ENCODE results near the gene ASB10. TPM values are rescaled to one million over a fixed set of nuclear protein-coding genes. Genes with fewer than 3 reads are reported as not detected.
A peak's percentile ranks its signal among the peaks of the same experiment; 100 is the strongest.

ASB10 gene, protein sequence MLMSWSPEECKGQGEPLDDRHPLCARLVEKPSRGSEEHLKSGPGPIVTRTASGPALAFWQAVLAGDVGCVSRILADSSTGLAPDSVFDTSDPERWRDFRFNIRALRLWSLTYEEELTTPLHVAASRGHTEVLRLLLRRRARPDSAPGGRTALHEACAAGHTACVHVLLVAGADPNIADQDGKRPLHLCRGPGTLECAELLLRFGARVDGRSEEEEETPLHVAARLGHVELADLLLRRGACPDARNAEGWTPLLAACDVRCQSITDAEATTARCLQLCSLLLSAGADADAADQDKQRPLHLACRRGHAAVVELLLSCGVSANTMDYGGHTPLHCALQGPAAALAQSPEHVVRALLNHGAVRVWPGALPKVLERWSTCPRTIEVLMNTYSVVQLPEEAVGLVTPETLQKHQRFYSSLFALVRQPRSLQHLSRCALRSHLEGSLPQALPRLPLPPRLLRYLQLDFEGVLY
- polyA plus RNA-seq (ENCODE audit: insufficient read length in 3 of 3): not detected

DNA sequence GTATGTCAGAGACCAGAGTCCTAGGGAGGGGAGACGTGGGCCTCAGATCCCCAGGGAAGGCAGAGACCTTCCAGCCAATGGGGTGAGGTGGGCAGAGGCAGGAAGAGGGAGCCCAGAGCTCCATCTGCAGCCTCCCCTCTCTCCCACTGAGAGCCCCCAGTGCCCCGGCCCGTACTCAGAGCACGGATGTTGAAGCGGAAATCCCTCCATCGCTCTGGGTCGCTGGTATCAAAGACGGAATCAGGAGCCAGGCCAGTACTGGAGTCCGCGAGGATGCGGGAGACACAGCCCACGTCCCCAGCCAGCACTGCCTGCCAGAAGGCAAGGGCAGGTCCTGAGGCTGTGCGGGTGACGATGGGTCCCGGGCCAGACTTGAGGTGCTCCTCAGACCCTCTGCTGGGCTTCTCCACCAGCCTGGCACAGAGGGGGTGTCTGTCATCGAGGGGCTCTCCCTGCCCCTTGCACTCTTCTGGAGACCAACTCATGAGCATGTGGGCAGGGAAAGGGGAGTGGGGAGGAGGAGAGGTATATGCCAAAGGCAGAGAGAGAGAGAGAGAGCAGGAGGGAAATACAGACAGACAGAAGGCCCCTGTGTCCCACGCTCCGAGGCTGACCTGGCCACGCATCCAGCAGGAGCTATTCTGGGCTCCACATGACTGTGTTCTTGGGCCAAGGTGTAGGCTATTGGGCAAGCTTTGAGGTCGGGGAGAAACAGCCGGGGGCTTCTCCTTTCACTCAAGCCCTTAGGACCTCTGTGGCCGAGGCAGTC is at the start of gene ASB10:
ASB10 (minus strand) TSS at position 611 of the 769 bp plus-strand sequence; CDS start at position 491, 120 bp downstream.
- DNase-seq (ENCODE audit: low read depth in 3 of 3, low spot score in 2 of 3): no peak

GRCh38 chr7:151236406-151236805 is 49.4 kb upstream of the ASB10 start:
- DNase-seq (ENCODE audit: low read depth in 3 of 3, low spot score in 2 of 3): no peak

- DNase-seq (ENCODE audit: low read depth in 3 of 3, low spot score in 2 of 3): no peak
Observed at GRCh38 chr7:151235091-151235787, 48.2 kb upstream of the ASB10 start.

GRCh38 chr7:151233804-151234203 is 46.8 kb upstream of the ASB10 start:
- DNase-seq (ENCODE audit: low read depth in 3 of 3, low spot score in 2 of 3): no peak

DNA sequence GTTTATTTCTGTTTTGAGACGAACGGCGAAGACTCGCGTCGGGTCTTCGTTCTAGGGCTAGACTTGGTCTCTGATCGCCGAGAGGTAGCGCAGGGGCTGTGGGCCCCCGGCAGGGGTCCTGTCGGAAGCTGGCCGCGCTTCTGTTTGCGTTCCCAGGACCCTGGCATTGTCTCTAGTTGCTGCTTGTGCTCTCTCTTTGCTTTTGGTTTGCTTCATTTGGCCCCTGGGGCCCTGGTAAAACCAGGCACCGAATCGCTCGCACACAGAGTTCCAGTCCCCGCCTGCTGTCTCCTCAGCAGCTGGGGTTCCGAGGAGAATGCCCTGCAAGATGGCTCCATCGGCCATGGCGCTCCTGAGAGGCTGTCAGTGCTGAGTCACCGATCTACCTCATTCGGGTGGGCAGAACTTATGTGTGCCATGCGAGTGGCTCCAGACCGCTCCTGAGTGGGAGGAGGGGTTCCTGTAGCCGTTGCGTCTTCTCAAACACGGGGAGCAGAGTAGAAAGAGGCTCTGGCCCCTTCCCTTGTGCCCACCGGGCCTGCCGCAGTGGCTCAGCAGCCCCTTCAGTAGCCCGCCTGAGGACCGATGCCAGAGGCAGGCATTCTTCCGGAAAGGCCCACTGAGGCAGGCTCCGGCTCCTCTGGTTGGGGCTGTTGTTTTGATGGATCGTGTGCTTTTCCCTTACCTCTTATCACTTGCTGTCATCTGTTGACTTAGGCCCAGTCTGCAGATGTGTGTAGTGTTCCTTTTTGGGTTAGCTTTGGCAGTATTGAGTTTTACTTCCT is 46.1 kb upstream of the ASB10 start:
- DNase-seq (ENCODE audit: low read depth in 3 of 3, low spot score in 2 of 3): no peak

DNA sequence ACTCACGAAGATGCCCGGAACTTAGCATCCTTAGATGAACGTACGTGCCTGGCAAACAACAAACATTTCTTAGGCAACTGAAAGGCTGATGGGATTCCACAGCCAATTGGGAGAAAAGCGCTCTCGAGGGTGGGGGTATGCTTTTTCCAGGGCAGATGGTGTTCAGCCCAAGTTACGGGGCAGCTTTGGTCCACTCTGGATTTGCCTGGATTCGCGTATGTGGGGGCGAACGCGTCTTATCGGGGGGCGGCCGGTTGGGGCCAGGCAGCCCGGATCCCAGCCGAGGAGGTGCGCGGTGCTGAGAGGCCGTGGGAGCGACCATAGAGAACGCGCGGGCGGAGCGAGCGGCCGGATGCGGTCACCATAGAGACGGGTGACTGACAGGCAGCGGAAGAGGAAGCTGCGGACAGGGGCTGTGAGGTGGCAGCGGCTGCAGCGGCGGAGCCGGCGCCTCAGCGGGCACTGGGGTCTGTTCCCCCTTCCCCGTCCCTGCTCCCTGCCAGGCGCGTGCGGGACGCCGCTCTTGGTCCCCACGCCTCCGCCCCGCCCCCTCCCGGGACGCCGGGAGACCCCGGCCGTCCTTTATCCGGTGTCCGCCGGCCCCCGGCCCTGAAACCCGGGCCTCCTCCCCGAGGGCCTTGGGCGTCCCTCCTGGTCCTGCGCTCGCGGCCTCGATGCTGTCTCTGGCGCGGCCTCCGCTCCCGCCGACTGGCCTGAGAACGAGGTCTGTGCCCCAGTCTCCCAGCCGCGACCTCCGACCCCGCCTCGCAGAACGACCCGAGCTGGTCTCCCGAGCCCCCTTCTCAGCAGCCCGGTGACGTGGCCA is 45.3 kb upstream of the ASB10 start, which contains the start of gene CHPF2:
CHPF2 (plus strand) TSS at position 393 of the 826 bp plus-strand sequence. CDS start 1,529 bp downstream, outside the sequence.
- DNase-seq (ENCODE audit: low read depth in 3 of 3, low spot score in 2 of 3): peak in 1 of 3 donors; percentile 79

- no peak for DNase-seq (ENCODE audit: low read depth in 3 of 3, low spot score in 2 of 3)
Observed at GRCh38 chr7:151231080-151231479, 44.0 kb upstream of the ASB10 start.

DNA sequence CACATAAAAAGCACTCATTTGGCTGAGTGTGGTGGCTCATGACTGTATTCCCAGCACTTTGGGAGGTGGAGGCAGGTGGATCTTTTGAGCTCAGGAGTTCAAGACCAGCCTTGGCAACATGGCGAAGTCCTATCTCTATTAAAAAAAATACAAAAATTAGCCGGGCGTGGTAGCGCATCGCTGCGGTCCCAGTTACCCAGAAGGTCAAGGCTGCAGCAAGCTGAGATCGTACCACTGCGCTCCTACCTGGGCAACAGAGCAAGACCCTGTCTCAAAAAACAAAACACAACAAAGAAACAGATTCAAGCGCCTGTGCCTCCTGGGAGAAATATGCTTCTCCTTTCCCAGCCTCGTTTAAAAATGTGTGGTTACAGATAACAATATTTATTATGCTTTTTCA is 42.2 kb upstream of the ASB10 start:
- no peak for DNase-seq (ENCODE audit: low read depth in 3 of 3, low spot score in 2 of 3)

- no peak for DNase-seq (ENCODE audit: low read depth in 3 of 3, low spot score in 2 of 3)
Observed at GRCh38 chr7:151228024-151228866, 41.2 kb upstream of the ASB10 start.

DNA sequence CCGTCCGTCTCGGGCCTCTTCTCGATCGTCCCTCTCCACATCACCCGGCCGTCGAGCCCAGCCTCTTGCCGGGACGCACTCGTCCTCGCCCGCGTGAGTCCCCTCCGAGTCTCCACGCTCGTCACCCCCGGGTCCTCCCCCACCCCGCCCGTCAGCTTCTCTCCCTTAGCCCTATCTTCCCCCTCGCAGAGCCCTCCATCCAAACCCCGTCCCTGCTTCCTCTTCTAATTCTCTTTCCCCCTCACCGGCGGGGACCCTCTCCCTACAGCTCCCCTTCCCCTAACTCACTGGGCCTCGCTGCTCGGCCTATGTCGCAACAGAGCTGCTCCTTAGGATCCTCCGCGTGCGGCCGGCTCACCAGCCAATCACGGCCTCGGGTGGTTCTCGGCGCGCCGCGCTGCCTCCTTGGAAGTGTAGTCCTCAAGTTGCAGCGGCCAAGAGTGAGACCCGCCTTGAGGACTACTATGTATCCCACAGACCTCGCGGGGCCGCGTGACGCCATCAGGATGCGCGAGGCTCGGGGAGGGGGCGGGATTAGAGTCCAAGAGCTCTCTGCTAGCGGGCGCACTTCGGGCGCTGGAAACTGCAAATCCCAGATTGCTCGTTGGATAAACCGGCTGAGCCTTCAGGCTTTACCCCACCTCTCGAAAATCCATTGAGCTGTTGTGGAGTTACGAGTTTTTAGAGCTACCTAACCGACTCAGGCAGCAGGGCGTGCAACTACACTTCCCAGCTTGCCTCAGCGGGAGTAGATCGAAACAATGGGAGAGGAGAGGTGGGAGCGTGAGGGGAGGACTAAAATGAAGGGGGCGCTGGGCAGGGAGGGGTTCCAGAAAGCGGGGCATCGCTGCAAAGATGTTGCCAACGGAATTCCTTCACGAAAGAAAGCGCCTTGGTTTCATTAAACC is 40.1 kb upstream of the ASB10 start, which contains the start of gene ABCF2:
ABCF2 (minus strand) TSS at position 331 of the 908 bp plus-strand sequence. CDS start 747 bp downstream, outside the sequence.
- DNase-seq (ENCODE audit: low read depth in 3 of 3, low spot score in 2 of 3): peak; percentile 96 to 98 (median 97)

DNA sequence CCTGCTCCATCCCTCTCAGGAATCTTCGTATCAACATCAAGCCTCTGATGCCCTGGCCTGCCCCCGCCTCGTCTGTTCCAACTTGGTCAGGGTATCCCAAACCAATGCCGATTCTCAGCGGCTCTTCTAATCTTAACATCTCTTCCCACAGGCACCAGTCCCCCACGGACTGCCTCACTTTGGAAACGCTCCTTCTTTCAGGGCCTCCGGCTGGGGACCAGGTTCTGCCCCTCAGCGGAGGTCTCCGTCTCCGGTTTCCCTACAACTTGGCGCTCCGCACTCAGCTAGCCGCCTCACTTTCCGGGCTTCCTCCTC is 39.5 kb upstream of the ASB10 start:
- DNase-seq (ENCODE audit: low read depth in 3 of 3, low spot score in 2 of 3): no peak

- DNase-seq (ENCODE audit: low read depth in 3 of 3, low spot score in 2 of 3): no peak
Observed at GRCh38 chr7:151225948-151226510, 39.0 kb upstream of the ASB10 start.

DNA sequence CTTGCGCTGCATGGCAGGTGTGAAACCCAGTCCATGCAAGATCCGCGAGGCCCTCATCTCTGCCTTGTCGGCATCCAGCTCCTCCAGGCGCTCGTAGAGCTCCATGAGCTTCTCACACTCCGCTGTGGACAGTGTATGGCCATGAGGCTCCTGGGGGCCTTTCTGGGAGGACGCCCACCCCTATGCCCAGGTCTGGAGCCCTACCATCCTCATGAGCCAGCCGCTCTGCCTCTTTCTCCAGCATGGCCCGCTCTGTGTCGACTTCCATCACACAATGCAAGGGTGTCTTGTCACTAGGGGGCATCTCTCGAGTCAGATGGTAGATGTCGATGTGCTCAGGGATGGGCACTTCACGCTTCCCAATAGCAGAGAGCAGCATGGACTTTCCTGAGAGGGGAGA is 36.7 kb upstream of the ASB10 start:
- DNase-seq (ENCODE audit: low read depth in 3 of 3, low spot score in 2 of 3): no peak

GRCh38 chr7:151218170-151218569 is 31.1 kb upstream of the ASB10 start:
- DNase-seq (ENCODE audit: low read depth in 3 of 3, low spot score in 2 of 3): no peak

GRCh38 chr7:151215396-151215795 is 28.3 kb upstream of the ASB10 start:
- DNase-seq (ENCODE audit: low read depth in 3 of 3, low spot score in 2 of 3): no peak

DNA sequence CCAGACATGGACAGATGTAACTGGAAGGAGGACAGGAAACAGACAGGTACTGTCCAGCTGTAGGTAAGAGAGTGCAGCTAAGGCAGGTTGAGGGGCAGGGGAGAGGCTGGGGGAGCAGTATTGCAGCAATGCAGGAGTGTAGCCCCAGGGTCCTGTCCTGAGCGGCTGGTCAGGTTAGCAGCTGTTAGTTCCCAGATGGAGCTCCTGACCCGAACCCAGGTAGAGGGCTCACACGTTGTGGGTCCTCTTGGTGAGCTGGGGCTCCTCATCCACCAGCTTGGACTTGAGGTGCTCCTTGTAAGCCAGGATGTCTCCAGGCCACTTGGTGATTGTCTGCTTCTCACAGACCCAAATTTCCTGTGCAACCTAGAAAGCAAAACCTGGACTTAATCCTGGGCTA is 26.8 kb upstream of the ASB10 start:
- no peak for DNase-seq (ENCODE audit: low read depth in 3 of 3, low spot score in 2 of 3)

DNA sequence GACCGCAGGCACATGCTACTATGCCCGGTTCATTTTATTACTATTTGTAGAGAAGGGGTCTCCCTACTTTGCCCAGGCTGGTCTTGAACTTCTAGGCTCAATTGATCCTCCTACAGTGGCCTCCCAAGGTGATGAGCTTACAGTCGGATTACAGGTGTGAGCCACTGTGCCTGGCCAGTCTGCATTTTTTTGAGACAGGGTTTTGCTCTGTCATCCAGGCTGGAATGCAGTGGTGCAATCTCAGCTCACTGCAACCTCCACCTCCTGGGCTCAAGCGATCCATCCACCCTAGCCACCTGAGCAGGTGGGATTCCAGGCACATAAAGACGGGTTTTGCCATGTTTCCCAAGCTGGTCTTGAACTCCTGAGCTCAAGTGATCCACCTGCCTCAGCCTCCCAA is 25.6 kb upstream of the ASB10 start:
- no peak for DNase-seq (ENCODE audit: low read depth in 3 of 3, low spot score in 2 of 3)

All from right renal cortex interstitium (tissue), 3 donors.